Measurements from ENCODE around the gene CFAP74. TPM values are rescaled to one million over a fixed set of nuclear protein-coding genes. Genes with fewer than 3 reads are reported as not detected.
"Not testable (repeated sequence)": the region's sequence is repeated elsewhere in the genome, so short reads cannot be mapped to it uniquely, and the experiment has no call there.

CFAP74 gene
- total RNA-seq, 2 experiments from 2014 or later = not detected

DNA sequence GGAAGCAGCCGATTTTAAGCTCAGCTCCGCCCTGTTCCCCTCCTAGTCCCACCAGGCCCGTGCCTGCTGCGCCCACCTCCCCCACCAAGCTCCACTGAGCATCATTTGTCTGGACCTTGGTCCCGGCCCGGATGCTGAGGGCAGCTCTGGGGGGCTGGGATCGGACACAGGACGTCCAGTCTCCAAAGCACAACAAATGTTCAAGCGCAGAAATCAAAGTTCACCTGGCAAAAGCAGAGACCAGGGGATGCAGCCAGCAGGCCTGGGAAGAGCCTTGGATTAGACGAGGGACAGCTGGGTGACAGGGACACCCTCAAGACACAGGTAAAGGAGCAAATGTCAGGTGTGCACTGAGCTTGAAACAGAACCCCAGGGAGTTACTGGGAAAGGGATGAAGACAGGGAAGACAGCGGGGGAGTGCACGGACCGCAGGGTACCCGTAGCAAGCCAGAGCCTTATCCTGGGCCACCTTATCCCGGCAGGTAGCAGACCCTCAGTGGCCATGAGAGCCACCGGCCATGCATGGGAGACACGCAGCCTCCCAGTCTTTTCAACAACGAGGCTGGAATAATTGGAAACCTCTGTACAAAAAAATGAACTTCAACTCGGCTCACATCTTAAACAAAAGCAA, 62.3 kb downstream of the CFAP74 start:
- ChIA-PET CTCF (interaction anchor here (1.2 kb wide), 1 partner anchor 105 kb away, joined by 3 read pairs; no protein-coding TSS in a partner anchor), POLR2A (no interaction called here)

DNA sequence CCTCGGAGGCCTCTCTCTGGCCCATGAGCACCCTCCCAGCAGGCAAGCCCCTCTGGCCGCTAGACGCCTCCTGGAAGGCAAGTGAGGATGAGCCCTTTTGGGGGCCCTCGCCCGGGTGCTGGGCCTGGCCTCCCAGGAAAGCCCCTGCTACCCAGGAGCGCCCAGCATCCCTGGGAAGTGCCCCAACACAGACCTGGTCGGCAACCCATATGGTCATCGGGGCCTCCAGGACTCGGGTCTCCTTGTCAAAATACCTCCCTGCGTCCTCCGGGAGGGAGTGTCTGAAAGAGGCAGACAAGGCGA, 63.5 kb downstream of the CFAP74 start:
- CTCF ChIA-PET = no interaction called here
- POLR2A ChIA-PET = no interaction called here

DNA sequence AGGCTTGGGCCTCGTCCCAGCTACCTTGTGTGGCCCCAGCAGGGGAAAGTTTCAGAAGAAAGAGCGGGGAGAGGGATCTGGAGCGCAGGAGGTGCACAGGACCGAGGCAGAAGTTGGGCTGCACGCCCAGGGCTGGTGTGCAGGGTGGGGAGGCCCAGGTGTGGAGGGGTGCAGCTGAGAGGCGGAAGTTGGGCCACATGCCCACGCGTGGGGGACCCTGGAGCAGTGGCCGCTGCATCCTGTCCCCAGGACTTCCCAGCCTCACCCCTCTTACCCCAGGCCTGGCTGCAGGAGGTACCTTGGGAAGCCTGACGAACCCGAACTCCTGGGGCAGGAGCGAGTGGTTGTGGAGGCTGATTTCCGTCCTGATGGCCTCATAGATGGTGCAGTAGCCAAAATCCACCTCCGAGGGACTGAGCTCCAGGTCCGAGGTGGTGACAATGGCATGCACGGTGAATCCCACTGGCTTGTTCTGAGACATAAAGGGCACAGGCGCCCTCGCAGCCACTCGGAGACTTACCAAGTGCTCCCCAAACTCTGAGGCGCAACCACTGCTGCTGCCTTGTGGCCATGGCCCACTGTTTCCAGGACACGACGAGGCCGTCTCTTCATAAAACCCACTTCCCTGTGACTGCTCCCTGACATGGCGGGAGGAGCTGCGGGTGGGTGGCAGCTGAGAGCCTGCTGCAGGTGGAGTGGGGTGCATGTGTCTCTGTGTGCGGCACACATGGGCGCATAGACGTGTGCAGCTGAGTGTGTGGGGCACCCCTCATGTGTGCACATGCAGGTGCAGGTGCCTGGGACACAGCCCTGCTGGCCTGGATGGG, 64.1 kb downstream of the CFAP74 start:
- CTCF ChIA-PET = no interaction called here
- POLR2A ChIA-PET = no interaction called here

DNA sequence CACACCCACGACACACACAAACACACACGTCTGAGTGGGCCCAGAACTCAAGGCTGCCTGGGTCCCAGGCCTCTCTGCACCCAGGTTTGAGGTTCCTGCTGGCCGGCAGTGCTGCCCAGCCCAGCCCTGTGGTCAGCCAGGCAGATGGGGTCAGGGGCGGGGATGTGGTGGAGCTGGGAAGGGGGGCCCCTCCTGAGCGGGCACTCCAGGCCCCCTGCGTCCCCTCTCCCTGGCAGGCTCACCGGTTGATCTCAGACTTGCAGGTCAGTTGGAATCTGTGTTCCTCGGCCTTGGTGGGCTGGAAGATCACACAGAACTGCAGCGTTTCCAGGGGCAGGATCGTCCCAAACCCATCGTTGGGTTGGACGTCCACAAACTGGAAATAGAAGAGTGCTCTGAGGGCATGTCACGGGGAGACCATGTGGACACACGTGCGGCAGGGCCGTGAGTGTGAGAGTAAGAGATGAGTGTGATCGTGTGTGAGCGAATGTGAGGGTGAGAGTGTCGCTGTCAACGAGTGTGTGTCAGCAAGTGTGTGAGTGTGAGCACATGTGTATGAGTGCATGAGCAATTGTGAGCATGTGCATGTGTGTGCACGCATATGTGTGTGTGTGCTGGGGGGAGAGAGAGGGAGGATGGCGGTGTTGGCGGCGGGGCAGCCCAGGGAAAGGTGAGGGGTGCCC, 64.8 kb downstream of the CFAP74 start:
- ChIA-PET POLR2A (no interaction called here), CTCF (no interaction called here)

DNA sequence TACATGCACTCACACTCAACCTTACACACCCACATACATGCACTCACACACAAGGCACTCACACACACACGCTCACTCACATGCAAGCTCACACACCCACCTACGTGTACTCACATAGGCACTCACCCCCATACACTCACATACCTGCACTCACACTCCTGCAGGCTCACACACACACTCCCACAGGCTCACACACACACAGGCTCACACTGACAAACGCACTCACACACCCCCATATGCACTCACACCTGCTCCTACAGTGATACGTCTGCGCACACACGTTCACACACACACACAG, 65.4 kb downstream of the CFAP74 start:
- ChIA-PET POLR2A (no interaction called here), CTCF (no interaction called here)

DNA sequence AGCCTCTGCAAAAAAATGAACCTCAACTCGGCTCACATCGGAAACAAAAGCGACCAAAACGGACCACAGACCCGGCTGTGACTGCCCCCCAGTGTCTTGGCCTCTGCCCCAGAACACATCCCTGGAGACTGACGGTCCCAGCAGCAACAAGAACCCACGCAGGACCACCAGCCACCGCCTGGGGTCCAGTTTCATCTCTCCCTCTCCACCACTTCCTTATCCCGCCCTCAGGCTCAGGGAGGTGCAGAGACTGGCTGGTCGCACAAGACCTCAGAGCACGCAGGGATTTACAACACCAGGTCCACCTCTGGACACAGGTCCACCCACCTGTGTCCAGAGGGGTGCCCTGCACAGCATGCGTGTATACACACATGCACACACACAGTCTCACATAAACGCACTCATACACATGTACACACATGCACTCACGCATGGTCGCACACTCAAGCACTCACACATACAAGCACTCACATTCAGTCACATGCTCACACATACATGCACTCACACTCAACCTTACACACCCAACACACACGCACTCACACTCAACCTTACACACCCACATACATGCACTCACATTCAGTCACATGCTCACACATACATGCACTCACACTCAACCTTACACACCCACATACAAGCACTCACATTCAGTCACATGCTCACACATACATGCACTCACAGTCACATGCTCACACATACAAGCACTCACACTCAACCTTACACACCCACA, 65.9 kb downstream of the CFAP74 start:
- ChIA-PET CTCF (no interaction called here), POLR2A (no interaction called here)

DNA sequence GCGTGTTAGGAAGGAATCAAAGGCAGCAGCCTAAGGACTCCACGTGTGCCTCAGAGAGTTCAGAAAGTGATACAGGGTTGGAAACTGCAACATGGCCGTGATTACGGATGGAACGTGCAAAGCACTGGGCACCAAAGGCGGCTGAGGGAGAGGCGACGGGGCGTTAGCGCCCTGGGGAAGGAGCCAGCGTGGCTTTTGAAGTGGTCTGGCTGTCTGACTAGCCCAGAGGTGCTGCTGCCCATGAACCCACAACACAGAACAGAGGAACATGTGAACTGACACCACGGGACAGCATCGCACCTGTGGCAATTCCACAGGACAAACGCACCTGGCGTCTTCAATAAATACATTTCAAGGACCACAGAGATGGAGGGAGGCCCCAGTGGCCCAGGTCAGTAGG, 66.5 kb downstream of the CFAP74 start:
- ChIA-PET POLR2A (no interaction called here), CTCF (no interaction called here)

DNA sequence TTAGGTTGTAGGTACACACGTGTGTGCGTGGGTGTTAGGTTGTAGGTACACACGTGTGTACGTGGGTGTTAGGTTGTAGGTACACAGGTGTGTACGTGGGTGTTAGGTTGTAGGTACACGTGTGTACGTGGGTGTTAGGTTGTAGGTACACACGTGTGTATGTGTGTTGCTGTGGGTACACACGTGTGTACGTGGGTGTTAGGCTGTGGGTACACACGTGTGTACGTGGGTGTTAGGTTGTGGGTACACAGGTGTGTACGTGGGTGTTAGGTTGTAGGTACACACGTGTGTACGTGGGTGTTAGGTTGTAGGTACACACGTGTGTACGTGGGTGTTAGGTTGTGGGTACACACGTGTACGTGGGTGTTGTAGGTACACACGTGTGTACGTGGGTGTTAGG, 68.7 kb downstream of the CFAP74 start:
- CTCF ChIA-PET = not testable (repeated sequence)

DNA sequence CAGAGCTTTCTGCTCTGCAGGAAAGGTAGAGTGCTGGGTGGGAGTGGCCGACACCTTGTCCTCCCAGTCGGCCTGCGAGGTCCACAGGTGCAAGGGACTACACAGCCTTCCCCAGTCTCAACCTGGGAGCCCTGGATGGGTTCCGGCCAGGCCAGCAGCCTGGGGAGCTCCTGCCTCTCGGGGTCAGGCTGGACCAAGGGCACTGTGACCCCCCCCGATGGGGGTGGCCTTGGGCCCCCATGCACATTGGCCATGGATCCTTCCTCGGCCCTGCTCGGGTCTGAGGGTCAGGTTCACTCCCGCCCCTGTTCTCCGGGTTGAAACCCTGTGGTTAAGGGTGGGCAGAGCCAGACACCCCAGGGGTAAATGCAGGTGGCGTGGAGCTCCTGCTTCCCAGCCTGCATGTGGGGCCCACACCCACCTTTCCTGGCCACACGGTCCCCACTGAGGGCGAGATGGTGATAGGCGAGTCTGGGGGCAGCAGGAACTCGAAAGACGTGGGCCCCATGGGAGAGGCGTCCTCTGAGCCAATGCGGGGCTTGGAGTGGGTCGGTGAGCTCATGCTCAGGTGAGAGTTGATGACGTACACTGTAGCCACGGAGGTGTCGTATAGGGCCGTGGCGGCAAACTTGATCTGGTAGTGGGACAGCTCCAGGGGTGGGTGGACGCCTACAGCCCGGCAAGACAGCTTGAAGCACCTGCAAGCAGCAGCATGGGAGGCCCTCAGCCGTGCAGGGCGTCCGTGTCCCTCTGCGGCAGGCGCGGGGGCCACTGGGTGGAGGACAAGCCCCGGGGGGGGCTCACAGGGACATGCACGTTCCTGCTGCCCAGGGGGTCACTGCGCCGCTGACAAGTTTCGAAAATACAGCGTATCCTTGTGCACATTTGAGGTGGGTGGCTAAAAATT, 73.7 kb downstream of the CFAP74 start:
- ChIA-PET POLR2A (no interaction called here), CTCF (interaction anchor here (2.0 kb wide), 1 partner anchor 115 kb away, joined by 4 read pairs; no protein-coding TSS in a partner anchor)

More for the DNA sequence above, 68.7 kb downstream of the CFAP74 start:
- POLR2A ChIA-PET = not testable (repeated sequence)

DNA sequence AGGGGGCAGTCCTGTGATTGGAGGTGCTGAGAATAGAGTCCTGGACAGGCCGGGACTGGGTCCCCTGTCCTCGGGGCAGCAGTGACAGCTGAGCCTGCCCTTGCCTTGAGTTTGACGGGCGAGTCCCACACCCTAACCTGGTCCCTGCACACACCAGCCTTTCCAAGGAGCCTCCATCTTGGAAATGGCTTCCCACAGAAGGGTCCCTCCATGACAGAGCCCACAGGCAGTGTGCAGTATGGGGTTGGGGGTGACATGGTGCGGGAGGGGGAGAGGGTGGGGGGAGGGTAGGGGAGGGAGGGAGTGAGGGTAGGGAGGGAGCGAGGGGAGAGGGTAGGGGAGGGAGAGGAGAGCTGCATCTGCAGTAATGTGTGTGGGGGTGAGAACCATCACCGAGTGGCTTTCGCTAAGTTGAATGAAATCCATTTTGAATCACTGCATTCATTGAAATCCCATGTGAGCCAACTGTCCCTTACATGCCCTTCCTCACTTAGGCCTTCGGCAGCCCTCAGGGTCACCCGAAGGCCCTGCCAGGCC, 74.4 kb downstream of the CFAP74 start:
- CTCF ChIA-PET = no interaction called here
- POLR2A ChIA-PET = no interaction called here

DNA sequence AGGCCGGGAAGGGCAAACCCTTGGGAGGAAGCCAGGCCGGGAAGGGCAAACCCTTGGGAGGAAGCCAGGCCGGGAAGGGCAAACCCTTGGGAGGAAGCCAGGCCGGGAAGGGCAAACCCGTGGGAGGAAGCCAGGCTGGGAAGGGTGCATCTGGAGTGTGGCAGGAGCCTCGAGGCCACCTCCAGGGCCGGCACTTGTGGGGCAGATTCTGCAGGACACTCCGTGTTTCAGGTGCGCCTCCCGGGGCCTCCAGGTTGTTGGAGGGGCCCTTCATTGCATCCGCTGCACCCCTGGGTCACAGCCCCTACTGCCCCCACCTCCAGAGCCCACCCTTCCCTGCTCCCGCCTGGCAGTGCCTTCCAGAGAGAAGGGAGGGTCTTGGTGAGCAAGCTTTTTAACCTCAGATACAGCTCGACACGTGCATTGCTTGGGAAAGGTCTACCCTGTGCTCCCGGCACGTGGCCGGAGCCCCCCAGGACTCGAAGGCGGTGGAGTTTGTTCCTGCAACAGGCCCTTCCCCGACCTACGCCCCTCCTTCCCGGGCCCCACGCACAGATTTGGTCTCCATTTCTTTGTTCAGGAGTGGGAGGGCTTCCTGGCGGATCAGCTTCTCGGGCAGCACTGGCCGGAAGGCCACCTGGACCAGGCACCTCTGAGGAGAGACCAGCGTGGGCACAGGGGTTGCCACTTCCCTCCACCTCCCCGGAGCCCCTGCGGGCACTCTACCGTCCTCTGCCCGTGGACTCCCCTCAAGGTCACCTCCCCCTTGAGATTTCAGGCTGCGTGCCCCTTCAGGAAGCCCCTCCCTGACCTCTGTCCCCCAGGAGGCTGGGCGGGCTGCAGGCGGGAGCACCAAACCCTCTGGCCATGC, 75.1 kb downstream of the CFAP74 start:
- ChIA-PET POLR2A (no interaction called here), CTCF (no interaction called here)

DNA sequence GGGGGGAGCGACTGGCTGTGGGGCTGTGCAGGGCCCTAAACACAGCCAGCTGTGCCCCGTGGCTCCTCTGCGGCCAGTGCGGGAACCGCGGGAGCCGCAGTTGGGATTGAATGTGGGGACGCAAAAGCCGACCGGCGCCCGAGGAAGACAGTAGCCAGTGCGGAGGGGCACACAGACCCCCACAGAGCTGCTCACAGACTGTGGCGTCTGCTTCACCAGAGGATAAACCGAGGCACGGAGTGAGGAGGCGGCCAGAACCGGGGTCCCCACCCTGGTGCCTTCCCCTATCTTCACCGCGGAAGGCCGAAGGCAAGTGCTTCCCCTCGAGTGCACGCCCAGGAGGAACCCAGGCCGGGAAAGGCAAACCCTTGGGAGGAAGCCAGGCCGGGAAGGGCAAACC, 75.8 kb downstream of the CFAP74 start:
- POLR2A ChIA-PET = no interaction called here

DNA sequence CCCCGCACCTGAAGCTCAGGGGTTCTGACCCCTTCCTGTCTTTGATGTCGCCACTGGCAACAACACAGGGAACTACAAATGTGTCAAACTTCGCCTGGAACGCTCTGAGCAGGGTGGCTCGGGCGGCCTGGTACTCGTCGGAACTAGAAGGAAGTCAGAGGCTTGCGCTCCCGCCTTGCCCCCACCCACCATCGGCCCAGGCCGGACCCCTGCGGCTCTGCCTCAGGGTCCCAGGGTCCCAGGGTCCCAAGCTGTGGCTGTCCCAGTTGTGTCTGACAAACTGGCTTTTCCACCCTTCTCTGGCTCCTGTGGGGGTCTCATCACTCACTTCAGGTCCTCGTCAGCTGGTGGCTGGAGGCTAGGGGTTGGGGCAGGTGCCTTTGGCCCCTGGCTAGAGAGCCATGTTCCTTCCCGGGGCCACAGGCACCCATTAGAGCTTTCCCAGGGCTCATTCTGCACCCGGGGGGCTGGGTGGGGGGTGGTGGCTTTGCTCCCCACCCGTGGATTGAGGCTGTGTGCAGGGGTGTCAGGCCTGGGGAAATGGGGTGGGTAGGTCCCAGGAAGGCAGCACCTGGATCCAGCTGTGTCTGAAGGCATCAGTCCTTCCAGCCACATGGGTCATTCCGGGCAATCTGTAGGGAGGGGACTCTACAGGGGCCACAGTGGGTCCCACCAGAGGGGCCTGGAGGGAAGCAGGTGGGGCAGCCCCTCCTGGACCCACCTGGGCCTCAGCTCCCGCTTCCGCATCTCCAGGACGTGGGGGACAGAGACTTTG, 76.5 kb downstream of the CFAP74 start:
- ChIA-PET POLR2A (no interaction called here), CTCF (no interaction called here)

More for the DNA sequence above, 75.8 kb downstream of the CFAP74 start:
- CTCF ChIA-PET = no interaction called here

DNA sequence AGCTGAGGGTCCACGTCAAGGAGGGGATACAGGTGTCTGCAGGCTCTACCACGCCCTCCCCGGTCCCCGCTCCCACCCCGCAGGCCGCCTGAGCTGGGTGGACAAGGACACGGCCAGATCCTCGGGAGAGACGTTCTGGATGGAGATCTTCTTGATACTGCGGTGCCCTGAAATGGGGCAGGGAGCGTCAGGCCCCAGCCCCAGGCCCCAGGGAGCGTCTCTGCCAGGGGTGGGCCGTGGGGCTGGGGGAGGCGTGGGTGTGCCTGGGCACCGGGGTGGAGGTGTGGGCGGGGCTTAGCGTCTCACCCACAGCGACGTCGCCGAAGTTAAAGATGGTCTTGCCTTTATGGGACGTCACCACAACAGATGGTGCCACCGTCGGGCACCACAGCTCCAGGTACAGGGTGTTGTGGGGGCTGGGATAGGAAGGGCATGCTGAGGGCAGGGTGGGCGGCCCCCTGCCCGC, 77.2 kb downstream of the CFAP74 start:
- ChIA-PET CTCF (no interaction called here), POLR2A (no interaction called here)

DNA sequence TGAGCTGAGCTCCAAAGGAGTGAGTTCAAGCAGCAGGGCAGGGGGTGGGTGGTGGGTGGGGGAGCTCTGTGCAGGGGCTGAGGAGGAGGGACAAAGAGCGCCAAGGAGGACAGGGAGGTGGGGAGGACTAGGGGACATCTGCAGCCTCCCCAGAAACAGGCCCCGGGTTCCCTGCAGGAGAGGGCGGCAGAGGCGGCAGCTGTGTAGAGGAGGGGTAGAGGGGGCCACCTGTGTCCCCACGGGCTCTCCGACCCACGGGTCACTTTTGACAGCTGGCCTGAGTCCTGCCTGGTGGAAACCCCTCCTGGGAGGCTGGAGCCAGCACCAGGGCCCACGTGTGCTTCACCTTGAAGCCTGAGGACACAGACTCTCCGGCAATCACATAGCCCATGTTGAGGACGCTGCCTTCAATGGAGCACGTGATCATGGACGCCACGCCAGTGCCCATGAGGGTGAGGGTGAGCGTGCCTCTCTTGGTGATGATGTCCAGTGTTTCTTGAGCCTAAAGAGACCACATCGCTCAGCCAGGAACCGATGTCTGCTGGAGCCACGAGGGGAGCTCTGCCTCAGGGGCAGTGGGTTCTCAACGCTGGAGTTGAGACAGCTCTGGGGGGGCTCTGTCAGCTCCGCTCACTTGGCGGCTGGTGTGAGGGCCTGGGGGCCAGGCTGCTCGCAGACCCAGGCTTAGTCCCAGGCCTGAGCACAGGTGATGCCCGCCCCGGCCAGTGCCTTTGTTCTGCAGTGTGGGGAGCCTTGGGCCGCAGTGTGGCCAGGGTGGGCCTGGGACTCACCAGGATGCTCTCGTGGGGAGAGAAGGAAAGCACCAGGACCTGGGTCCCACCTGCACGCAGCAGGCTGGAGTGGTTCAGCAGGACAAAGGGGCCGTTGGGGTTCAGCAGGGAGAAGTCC, 77.9 kb downstream of the CFAP74 start:
- POLR2A ChIA-PET = no interaction called here
- CTCF ChIA-PET = no interaction called here

DNA sequence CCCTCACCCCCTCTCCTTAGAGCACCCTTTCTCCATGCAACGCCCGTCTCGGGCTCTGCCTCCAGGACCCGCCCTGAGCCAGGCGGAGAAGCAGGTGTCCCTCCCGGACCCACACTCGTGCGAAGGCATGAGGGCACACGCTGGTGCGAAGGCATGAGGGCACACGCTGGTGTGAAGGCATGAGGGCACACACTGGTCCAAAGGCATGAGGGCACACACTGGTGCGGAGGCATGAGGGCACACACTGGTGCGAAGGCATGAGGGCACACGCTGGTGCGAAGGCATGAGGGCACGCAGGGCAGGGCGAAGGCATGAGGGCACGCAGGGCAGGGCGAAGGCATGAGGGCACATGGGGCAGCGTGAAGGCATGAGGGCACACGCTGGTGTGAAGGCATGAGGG, 78.7 kb downstream of the CFAP74 start:
- ChIA-PET POLR2A (no interaction called here), CTCF (no interaction called here)

DNA sequence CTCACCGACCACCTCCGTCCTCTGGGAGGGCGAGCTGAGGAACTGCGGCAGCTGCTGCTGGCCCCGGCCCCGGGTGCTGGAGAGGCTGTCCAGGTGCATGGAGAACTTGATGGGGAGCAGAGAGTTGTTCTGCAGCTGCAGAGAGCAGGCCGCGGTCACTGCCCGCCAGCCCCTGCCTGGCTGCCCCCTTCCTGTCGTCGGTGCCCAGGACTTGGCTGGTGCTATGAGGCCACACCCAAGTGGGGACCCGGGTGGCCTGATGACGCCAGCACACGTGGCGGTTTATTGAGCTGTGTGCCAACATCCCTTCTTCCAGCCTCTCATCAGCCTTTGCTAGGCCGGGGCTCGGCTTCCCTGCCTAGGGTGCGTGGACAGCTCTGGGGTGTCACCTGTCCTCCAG, 79.2 kb downstream of the CFAP74 start:
- ChIA-PET CTCF (no interaction called here), POLR2A (no interaction called here)

All from activated CD8-positive, alpha-beta memory T cell treated with anti-CD3 and anti-CD28 coated beads for 36 hours (primary cell).